Thyroid gland (tissue), 4 donors: ENCODE measurements around the gene KLF3. TPM values are rescaled to one million over a fixed set of nuclear protein-coding genes. Genes with fewer than 3 reads are reported as not detected.

Experiments used
- DNase-seq, 2 donors: peaks; one replicate each; pipeline ENCODE4 v3.0.0-alpha.2; 2019
- H3K27ac ChIP-seq, 3 donors: fragments of 200-600 bp; sonication (generic); 1 replicate in 2 of 3; 2 replicates in 1 of 3; pipeline ENCODE4 v1.5.1; 2016 to 2019; ENCODE audit warnings: mild to moderate bottlenecking in 1 of 3, moderate library complexity in 1 of 3
- H3K27me3 ChIP-seq: fragments of 200-600 bp; sonication (generic); one replicate; pipeline ENCODE4 v1.5.1; 2019
- H3K36me3 ChIP-seq, 2 donors: fragments of 200-600 bp; sonication (generic); one replicate each; pipeline ENCODE4 v1.5.1; 2016 to 2019
- H3K4me1 ChIP-seq, 2 donors: fragments of 200-600 bp; sonication (generic); one replicate each; pipeline ENCODE4 v1.5.1; 2017 to 2019
- H3K4me3 ChIP-seq, 3 donors: fragments of 200-600 bp; sonication (generic); replicated peaks in 1 of 3; 1 replicate in 2 of 3; 2 replicates in 1 of 3; pipeline ENCODE4 v1.5.1; 2016; ENCODE audit warnings: mild to moderate bottlenecking in 1 of 3
- H3K9me3 ChIP-seq: fragments of 200-600 bp; sonication (generic); one replicate; pipeline ENCODE4 v1.5.1; 2017
- CTCF ChIP-seq, 6 experiments: fragments of 200-600 bp in 3 of 6; fragments of 450-650 bp in 3 of 6; sonication (generic) in 3 of 6; IDR thresholded peaks; one replicate each; pipeline ENCODE4 v1.5.1; 2016 to 2019; ENCODE audit warnings: antibody characterized with exemption in 6 of 6, mild to moderate bottlenecking in 2 of 6, inconsistent platforms in 1 of 6, moderate library complexity in 1 of 6
- POLR2A ChIP-seq, 2 donors: fragments of 450-650 bp; IDR thresholded peaks; one replicate each; pipeline ENCODE4 v1.6.1; 2017; ENCODE audit warnings: antibody characterized with exemption in 2 of 2, mild to moderate bottlenecking in 2 of 2, moderate library complexity in 1 of 2
- WGBS, 2 donors: methylation state at CpG; one replicate each; pipeline ENCODE4 v1.1.5; 2017; 5-methylcytosine and 5-hydroxymethylcytosine counted together
- intact Hi-C: fragments of 100-400 bp; cut with DNase I; formaldehyde crosslinking; loops from one replicate; pipeline ENCODE4 v1.15.1; 2023
- total RNA-seq, 4 donors: library from RNA; depleted of rRNA; stranded (reverse); fragments of >200 nt; gene quantifications; one replicate each; pipeline ENCODE4 v1.2.3, GENCODE V29; 2016

The KLF3 gene
- total RNA-seq, 4 donors from 2014 or later = 60.4 to 71.2 (median 64.8) TPM

DNA sequence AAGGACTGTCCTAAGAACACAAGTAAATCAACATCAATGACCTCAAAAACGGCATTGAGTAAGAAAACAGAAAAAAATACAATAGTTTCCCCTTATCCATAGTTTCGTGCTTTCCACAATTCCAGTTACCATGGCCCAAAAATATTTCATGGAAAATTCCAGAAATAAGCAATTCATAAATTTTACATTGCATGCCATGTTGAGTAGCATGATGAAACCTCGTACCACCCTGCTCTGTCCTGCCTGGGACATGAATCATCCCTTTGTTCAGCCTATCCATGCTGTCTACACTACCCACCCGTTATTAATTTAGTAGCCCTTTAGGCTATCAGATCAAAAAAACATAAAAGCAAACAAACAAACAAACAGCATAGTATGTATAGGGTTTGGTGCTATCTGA, 51.1 kb downstream of the KLF3 start:
- Histone ChIP-seq H3K4me3 (no peak overlapping the region), H3K4me1 (no peaks in the 10 kb centered on the region), H3K27me3 (no peaks in the 10 kb centered on the region), H3K9me3 (no peaks in the 10 kb centered on the region), H3K27ac (no peak overlapping the region), H3K36me3 (no peaks in the 10 kb centered on the region)
- TF ChIP-seq POLR2A (IDR thresholded peaks at IDR 0.05) = no peak
- no peak for TF ChIP-seq CTCF (IDR thresholded peaks at IDR 0.05)
- DNase-seq = no peak
- WGBS, 2 donors = 78 to 91% methylated on average over 4 of the region's 4 CpGs
- intact Hi-C loops = no loop called here

DNA sequence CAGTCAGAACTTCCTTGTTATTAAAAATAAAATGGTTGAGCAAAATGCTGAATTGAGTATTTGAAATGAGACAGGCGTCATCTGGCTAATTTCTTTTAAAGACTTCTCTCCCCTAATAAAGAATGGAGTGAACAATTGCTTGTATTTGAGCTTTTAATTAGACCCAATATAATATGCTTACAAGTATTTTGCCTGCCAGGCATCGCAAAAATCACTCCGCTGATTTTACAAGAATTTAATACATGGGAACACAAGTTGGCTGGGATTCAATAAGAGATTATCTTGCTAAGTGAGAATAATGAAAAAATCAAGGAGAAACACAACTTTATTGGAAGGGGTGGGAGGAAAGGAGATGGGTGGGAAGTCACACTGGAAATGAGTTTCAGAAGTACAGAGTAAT, 52.3 kb downstream of the KLF3 start:
- Histone ChIP-seq H3K4me1 (no peaks in the 10 kb centered on the region), H3K36me3 (no peaks in the 10 kb centered on the region), H3K4me3 (no peak overlapping the region), H3K27me3 (no peaks in the 10 kb centered on the region), H3K9me3 (no peaks in the 10 kb centered on the region), H3K27ac (no peak overlapping the region)
- WGBS, 2 donors = 82 to 88% methylated on average over 3 of the region's 3 CpGs
- DNase-seq = no peak
- TF ChIP-seq CTCF (IDR thresholded peaks at IDR 0.05) (no peak), POLR2A (IDR thresholded peaks at IDR 0.05) (no peak)
- intact Hi-C loops = no loop called here

DNA sequence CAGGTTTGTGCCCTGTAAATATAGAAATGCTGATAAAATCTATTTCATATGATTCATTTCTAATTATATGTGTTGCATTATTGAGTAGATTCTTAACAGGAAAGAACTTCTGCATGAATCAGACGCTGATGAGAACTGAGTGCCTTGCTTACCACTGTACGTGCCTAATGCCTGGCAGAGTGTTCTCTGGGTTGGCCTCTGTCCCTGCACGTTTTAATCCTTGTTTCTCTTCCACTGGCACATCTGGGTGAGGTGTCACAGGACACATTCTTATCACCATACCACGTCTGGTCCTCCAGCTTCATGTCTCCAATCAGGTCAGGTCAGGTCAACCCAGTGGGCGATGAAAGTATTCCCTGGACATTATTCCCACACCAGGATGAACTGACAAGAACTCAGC, 53.6 kb downstream of the KLF3 start:
- Histone ChIP-seq H3K9me3 (no peaks in the 10 kb centered on the region), H3K36me3 (no peaks in the 10 kb centered on the region), H3K4me1 (no peaks in the 10 kb centered on the region), H3K27ac (no peak overlapping the region), H3K27me3 (no peaks in the 10 kb centered on the region), H3K4me3 (no peak overlapping the region)
- no peak for DNase-seq
- TF ChIP-seq POLR2A (IDR thresholded peaks at IDR 0.05) (no peak), CTCF (IDR thresholded peaks at IDR 0.05) (no peak)
- WGBS, 2 donors = 72 to 84% methylated on average over 5 of the region's 5 CpGs
- intact Hi-C loops = no loop called here

- 90 to 96% methylated on average over 4 of the region's 4 CpGs for WGBS, 2 donors
- Histone ChIP-seq H3K27ac (no peak overlapping the region), H3K9me3 (no peaks in the 10 kb centered on the region), H3K27me3 (no peaks in the 10 kb centered on the region), H3K4me3 (no peak overlapping the region), H3K4me1 (peaks cover 0 to 1% of the 10 kb centered on the region in 2 donors), H3K36me3 (no peaks in the 10 kb centered on the region)
- intact Hi-C loops = no loop called here
- no peak for DNase-seq
- TF ChIP-seq CTCF (IDR thresholded peaks at IDR 0.05) (no peak), POLR2A (IDR thresholded peaks at IDR 0.05) (no peak)
Observed at GRCh38 chr4:38723114-38723513, 59.1 kb downstream of the KLF3 start.

GRCh38 chr4:38723726-38724474, 59.9 kb downstream of the KLF3 start:
- Histone ChIP-seq H3K27ac (no peak overlapping the region), H3K9me3 (no peaks in the 10 kb centered on the region), H3K27me3 (no peaks in the 10 kb centered on the region), H3K4me3 (no peak overlapping the region), H3K4me1 (peaks cover 6 to 9% of the 10 kb centered on the region in 2 donors), H3K36me3 (no peaks in the 10 kb centered on the region)
- intact Hi-C loops = no loop called here
- WGBS, 2 donors = 80 to 83% methylated on average over 7 of the region's 7 CpGs
- DNase-seq = no peak
- TF ChIP-seq POLR2A (IDR thresholded peaks at IDR 0.05) (no peak), CTCF (IDR thresholded peaks at IDR 0.05) (no peak)
